Hepatocyte (in vitro differentiated cells): ENCODE measurements around the gene CCDC183. TPM values are rescaled to one million over a fixed set of nuclear protein-coding genes. Genes with fewer than 3 reads are reported as not detected.
A peak's percentile ranks its signal among the peaks of the same experiment; 100 is the strongest.

Experiments
- DNase-seq: peaks from one replicate; pipeline ENCODE4 v3.0.0-alpha.2; 2016; ENCODE audit warnings: low spot score
- H2AFZ ChIP-seq: fragments of 200-600 bp; sonication (generic); 2 replicates; pipeline ENCODE4 v1.6.0; 2016; ENCODE audit warnings: antibody characterized with exemption, mild to moderate bottlenecking
- H3K27ac ChIP-seq: fragments of 200-600 bp; sonication (generic); 2 replicates; pipeline ENCODE4 v1.5.1; 2016; ENCODE audit warnings: mild to moderate bottlenecking
- H3K27me3 ChIP-seq: fragments of 200-600 bp; sonication (generic); 2 replicates; pipeline ENCODE4 v1.6.1; 2016
- H3K36me3 ChIP-seq: fragments of 200-600 bp; sonication (generic); replicated peaks from 2 replicates; pipeline ENCODE4 v1.5.1; 2016; ENCODE audit warnings: low read depth; ENCODE audit not compliant: insufficient read depth
- H3K4me1 ChIP-seq: fragments of 200-600 bp; sonication (generic); 2 replicates; pipeline ENCODE4 v1.5.1; 2016; ENCODE audit warnings: mild to moderate bottlenecking, moderate library complexity; ENCODE audit not compliant: insufficient read depth
- H3K4me2 ChIP-seq: fragments of 200-600 bp; sonication (generic); 2 replicates; pipeline ENCODE4 v1.6.0; 2016
- H3K4me3 ChIP-seq: fragments of 200-600 bp; sonication (generic); 2 replicates; pipeline ENCODE4 v1.5.1; 2016; ENCODE audit warnings: mild to moderate bottlenecking
- H3K79me2 ChIP-seq: fragments of 200-600 bp; sonication (generic); 2 replicates; pipeline ENCODE4 v1.6.0; 2017; ENCODE audit warnings: mild to moderate bottlenecking
- H3K9me2 ChIP-seq: fragments of 200-600 bp; sonication (generic); replicated peaks from 2 replicates; pipeline ENCODE4 v1.6.0; 2017; ENCODE audit warnings: mild to moderate bottlenecking; ENCODE audit not compliant: insufficient read depth
- H3K9me3 ChIP-seq: fragments of 200-600 bp; sonication (generic); 2 replicates; pipeline ENCODE4 v1.5.1; 2016; ENCODE audit warnings: low read depth, mild to moderate bottlenecking
- H4K20me1 ChIP-seq: fragments of 200-600 bp; sonication (generic); 2 replicates; pipeline ENCODE4 v1.6.0; 2016; ENCODE audit warnings: mild to moderate bottlenecking; ENCODE audit not compliant: insufficient read depth, poor library complexity, severe bottlenecking
- CTCF ChIP-seq: fragments of 200-600 bp; sonication (generic); IDR thresholded peaks from 2 replicates; pipeline ENCODE4 v1.5.1; 2016; ENCODE audit warnings: antibody characterized with exemption, mild to moderate bottlenecking; ENCODE audit not compliant: poor library complexity
- EZH2 ChIP-seq: fragments of 200-600 bp; sonication (generic); IDR thresholded peaks from 2 replicates; pipeline ENCODE4 v1.6.1; 2016; ENCODE audit warnings: antibody characterized with exemption, mild to moderate bottlenecking, borderline replicate concordance
- EZH2phosphoT487 ChIP-seq: fragments of 200-600 bp; sonication (generic); IDR thresholded peaks from one replicate; pipeline ENCODE4 v1.6.1; 2018; ENCODE audit warnings: antibody characterized with exemption, mild to moderate bottlenecking, low read depth, moderate library complexity; ENCODE audit not compliant: unreplicated experiment, severe bottlenecking
- WGBS: methylation state at CpG from one replicate; pipeline ENCODE4 v1.1.6; 2016; ENCODE audit warnings: low lambda C conversion rate; ENCODE audit errors: missing lambda C conversion rate; 5-methylcytosine and 5-hydroxymethylcytosine counted together
- polyA plus RNA-seq: library from polyadenylated mRNA; unstranded; fragments of >200 nt; fragmentation: Nextera tagmentation; extraction: Ambion mirVana; gene quantifications from 2 replicates; pipeline ENCODE4 v1.2.1, GENCODE V29; 2016
- total RNA-seq: library from RNA; depleted of rRNA; stranded (reverse); fragments of >200 nt; gene quantifications from 2 replicates; pipeline ENCODE4 v1.2.3, GENCODE V29; 2014

Gene CCDC183
- total and polyA plus RNA-seq, 2 experiments from 2014 or later: 17.7 to 32.1 TPM

GRCh38 chr9:136807281-136808074 lies 11.3 kb downstream of the CCDC183 start, which contains the start of gene RABL6:
RABL6 (plus strand) TSS chr9:136807948; CDS start chr9:136808197, 249 bp downstream.
- TF ChIP-seq EZH2phosphoT487 (no peak), EZH2 (no peak), CTCF (no peak)
- Histone ChIP-seq H3K9me2 (no peaks in the 10 kb centered on the region), H4K20me1 (peaks cover 13% of the 10 kb centered on the region), H3K27me3 (no peaks in the 10 kb centered on the region), H3K27ac (peak within 1 kb of the TSS; percentile 96), H3K9me3 (no peaks in the 10 kb centered on the region), H3K79me2 (peaks cover 58% of the 10 kb centered on the region), H3K4me3 (peak within 1 kb of the TSS; percentile 99), H3K4me1 (peaks cover 34% of the 10 kb centered on the region), H3K36me3 (no peaks in the 10 kb centered on the region), H2AFZ (peak within 1 kb of the TSS; percentile 37), H3K4me2 (peak within 1 kb of the TSS; percentile 89)
- WGBS: 1% methylated on average over 75 of the region's 96 CpGs
- peak; percentile 92 for DNase-seq

GRCh38 chr9:136808075-136808805 lies 12.1 kb downstream of the CCDC183 start:
- WGBS: 2% methylated on average over 43 of the region's 93 CpGs
- DNase-seq: no peak
- H3K79me2 ChIP-seq: peaks cover 65% of the 10 kb centered on the region

GRCh38 chr9:136808806-136809158 lies 12.6 kb downstream of the CCDC183 start:
- Histone ChIP-seq H2AFZ (no peak overlapping the region), H3K4me3 (peak overlapping the region; percentile 99), H3K27ac (peak overlapping the region; percentile 96), H4K20me1 (peaks cover 13% of the 10 kb centered on the region), H3K27me3 (no peaks in the 10 kb centered on the region), H3K9me3 (no peaks in the 10 kb centered on the region), H3K4me1 (peaks cover 34% of the 10 kb centered on the region), H3K36me3 (no peaks in the 10 kb centered on the region), H3K9me2 (no peaks in the 10 kb centered on the region), H3K4me2 (peak overlapping the region; percentile 89), H3K79me2 (peaks cover 69% of the 10 kb centered on the region)
- 3% methylated on average over 14 of the region's 14 CpGs for WGBS
- DNase-seq: no peak
- TF ChIP-seq EZH2phosphoT487 (no peak), EZH2 (no peak), CTCF (no peak)

More at GRCh38 chr9:136808075-136808805, 12.1 kb downstream of the CCDC183 start:
- H3K36me3 ChIP-seq: no peaks in the 10 kb centered on the region
- H3K4me3 ChIP-seq: peak overlapping the region; percentile 99
- no peaks in the 10 kb centered on the region for H3K9me2 ChIP-seq
- TF ChIP-seq CTCF (no peak), EZH2phosphoT487 (no peak), EZH2 (no peak)
- H3K4me2 ChIP-seq: peak overlapping the region; percentile 89
- no peak overlapping the region for H2AFZ ChIP-seq
- peak overlapping the region; percentile 96 for H3K27ac ChIP-seq
- H3K27me3 ChIP-seq: no peaks in the 10 kb centered on the region
- peaks cover 13% of the 10 kb centered on the region for H4K20me1 ChIP-seq
- no peaks in the 10 kb centered on the region for H3K9me3 ChIP-seq
- peaks cover 34% of the 10 kb centered on the region for H3K4me1 ChIP-seq
